GM21576 (cell line): Measurements from ENCODE around the gene ANKMY1.
"Not testable (repeated sequence)": the region's sequence is repeated elsewhere in the genome, so short reads cannot be mapped to it uniquely, and the experiment has no call there.

Experiments used
- ATAC-seq: cut with Tn5 transposase; IDR thresholded peaks from one replicate; pipeline ENCODE4 v1.9.1; 2021; ENCODE audit warnings: mild to moderate bottlenecking, moderate library complexity; ENCODE audit not compliant: unreplicated experiment

ANKMY1 gene

DNA sequence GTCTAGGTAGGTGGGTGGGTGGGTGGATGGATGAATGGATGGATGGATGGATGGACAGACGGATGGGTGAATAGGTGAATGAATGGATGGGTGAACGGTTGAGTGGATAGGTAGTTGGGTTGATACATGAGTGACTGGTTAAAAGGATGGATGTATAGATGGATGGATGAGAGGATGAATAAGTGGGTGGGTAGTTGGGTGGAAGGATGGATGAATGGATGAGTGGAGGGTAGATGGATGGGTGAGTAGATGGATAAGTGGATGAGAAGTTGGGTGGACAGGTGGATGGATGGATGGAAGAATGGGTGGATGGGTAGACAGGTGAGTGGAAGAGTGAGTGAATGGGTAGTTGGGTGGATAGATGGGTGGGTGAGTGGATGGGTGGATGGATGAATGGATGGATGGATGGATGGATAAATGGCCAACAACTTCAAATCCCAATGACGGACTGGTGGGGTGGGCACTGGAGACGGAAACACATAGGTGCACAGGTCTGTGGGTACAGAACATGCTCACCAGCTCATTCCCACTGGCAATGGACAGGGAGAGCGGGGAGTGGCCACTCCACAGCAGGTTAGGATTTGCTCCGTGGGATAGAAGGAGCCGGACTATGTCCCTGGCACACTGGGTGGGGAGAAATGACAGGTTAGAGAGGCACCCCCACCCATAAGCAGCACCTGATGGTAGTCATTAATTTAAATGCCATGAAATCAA is 48.8 kb downstream of the ANKMY1 start:
- ATAC-seq: no peak

GRCh38 chr2:240507778-240508251 is 50.0 kb downstream of the ANKMY1 start:
- ATAC-seq: no peak

- ATAC-seq: no peak
Measured at GRCh38 chr2:240507060-240507777, 50.6 kb downstream of the ANKMY1 start.

DNA sequence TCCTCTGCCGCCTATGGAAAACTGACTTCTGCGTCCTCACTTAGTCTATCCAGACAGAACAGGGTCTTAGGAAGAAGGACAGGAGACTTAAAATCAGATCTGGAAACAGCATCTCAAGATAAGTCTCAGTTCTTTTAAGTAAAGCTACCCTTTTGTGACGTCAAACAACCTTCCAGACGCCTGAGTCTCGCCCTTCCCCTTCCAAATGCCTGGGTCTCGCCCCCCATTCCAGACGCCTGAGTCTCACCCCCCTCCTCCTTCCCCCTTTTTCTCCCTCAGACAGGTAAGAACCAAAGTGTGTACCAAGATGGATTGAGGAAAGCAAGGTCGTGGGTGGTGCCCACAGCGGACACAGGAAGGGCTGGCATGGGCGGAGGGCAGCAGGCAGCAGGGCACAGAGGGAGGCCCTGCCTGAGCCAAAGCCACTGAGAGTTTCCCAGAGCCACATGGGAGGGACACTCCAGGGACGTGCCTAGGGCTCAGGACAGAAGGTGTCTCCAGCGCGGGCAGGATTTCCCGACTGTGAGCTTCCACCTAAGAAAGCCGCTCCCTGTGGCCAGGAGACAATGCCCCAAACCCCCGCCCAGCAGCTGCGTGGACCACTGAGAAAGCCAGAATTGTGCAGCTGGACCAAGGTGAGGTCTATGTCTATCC is 51.3 kb downstream of the ANKMY1 start:
- ATAC-seq: no peak

DNA sequence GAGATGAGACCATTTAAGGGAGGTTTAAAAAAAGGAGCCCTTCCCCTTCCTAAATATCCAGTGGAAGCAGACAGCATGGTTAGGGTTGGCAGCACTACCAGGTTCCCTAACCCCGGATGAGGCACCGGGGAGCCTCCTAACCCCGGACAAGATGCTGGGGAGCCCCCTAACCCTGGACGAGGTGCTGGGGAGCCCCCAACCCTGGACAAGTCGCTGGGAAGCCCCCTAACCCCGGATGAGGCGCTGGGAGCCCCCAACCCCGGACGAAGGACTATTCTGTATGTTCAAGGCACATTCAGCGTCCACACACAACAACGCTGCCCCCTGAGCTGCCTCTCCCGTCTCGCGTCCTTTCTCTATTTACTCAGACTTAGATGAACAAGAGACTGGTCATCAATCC is 51.9 kb downstream of the ANKMY1 start:
- no peak for ATAC-seq

DNA sequence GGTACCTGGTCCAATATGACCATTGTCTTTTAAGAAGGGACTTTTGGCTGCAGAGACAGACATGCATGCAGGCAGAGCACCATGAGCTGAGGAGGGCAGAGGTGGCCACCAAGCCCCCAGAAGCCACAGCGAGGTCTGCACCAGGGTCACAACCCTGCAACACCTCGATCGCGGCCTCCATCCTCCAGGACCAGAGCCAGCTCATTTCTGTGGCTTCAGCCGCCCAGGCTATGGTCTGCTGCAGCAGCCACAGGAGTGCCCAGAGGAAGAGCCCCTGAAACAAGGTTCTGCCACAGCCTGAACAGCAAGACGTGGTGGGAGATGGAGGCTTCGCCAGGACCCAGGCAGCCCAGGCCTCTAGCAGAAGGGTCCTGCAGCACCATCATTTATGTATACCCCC is 53.9 kb downstream of the ANKMY1 start:
- ATAC-seq: no peak

- ATAC-seq: no peak
Measured at GRCh38 chr2:240503375-240503774, 54.4 kb downstream of the ANKMY1 start.

DNA sequence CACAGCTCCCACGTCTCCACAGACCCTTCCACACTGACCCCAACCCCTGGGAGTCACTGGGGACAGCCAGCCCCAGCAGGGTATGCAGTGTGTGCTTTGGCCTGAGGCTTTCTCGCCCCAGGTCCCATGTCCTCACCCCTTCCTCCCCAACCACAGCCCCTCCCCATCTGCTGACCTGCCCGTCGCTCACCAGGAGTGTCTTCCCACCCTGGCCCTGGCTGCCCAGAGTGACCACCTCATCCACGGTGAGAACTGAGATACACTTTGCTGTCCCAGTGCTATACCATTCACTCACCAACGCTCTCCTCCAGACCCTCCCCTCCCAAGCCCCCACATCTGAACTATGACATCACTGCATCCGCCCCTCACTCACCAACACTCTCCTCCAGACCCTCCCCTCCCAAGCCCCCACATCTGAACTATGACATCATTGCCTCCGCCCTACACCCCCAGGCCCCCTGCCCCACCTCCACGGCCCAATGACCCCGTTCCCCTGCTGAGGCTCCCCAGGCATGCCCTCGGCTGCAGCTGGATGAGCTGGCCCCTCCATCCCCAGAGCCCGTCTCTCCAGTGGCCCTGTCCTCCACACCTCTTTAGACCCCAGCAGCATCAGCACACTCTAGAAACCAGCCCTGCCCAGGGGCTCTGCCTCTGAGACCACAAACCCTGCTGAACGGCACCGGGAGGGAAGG is 55.2 kb downstream of the ANKMY1 start:
- no peak for ATAC-seq

DNA sequence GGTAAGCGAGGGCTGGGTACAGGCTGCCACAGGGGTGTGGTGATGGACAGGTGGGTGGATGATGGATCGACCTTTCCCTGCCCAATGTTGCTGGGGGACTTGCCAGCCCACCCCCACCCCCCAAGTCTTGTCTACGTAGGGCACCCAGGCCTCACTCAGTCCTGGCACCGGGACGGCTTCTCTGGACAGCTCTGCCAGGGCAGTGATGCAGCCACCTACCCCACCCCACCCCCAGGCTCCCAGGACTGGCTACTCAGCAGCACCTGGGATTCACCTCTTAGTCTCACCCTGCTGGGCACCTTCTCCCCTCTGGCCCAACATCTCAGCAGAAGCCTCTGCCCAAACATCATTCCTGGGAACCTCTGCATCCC is 55.7 kb downstream of the ANKMY1 start:
- no peak for ATAC-seq

DNA sequence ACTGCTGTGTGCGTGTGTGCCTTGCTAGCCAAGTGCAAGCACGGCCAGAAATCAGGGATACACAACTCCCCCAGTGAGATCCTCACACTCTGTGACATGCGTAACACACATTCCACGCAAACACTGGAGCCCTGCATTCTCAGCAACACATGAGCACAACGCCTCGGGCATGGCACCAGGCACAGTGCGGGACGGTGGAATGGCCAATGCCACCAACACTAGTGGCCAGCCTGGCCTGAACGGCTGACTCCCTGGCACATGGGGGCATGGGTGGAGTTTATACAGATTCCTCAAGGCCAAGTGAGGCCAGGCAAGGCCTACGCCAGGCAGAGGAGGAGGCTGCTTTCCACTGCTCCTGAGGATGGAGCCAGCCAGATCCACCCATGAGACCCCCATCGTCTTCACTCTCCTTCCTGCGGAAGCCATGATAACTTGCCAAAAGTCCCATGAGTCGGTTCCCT is 56.2 kb downstream of the ANKMY1 start:
- no peak for ATAC-seq

DNA sequence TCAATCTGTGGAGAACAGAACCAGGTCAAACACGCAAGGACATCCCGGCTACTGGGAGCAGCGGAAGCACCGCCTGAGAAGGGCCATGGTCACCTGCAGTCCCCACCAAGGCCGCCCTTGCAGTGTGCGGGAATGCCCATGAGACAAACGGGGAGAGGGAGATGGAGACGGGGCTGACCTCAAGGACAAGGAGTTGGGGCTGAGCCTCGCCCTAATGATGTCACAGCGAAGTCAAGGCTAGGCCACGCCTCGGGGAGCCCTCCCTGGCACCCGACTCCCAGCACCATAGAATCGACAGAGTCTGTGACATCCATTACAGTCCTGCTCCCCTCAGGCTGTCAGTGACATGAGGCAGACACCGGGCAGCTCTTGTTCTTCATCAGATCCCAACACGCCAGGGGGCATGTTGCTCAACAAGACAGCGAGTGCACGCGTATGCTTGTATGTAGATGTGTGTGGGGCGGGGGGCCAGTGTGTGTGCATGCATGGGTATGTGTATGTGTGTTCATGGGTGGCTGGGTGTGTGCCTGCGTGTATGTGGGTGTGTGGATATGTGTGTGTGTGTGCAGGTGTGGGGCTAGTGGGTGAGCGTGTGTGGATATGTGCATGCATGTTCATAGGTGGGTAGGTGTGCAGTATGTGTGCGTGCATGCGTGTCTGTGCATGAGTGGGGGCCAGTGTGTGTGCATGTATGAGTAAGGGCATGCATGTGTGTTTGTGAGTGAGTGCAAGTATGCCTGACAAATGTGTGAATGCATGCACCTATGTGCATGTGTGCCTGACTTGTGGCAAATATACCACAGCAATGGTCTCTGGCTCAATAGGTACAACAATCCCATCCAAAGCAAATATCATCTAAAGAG is 57.0 kb downstream of the ANKMY1 start:
- ATAC-seq: no peak

DNA sequence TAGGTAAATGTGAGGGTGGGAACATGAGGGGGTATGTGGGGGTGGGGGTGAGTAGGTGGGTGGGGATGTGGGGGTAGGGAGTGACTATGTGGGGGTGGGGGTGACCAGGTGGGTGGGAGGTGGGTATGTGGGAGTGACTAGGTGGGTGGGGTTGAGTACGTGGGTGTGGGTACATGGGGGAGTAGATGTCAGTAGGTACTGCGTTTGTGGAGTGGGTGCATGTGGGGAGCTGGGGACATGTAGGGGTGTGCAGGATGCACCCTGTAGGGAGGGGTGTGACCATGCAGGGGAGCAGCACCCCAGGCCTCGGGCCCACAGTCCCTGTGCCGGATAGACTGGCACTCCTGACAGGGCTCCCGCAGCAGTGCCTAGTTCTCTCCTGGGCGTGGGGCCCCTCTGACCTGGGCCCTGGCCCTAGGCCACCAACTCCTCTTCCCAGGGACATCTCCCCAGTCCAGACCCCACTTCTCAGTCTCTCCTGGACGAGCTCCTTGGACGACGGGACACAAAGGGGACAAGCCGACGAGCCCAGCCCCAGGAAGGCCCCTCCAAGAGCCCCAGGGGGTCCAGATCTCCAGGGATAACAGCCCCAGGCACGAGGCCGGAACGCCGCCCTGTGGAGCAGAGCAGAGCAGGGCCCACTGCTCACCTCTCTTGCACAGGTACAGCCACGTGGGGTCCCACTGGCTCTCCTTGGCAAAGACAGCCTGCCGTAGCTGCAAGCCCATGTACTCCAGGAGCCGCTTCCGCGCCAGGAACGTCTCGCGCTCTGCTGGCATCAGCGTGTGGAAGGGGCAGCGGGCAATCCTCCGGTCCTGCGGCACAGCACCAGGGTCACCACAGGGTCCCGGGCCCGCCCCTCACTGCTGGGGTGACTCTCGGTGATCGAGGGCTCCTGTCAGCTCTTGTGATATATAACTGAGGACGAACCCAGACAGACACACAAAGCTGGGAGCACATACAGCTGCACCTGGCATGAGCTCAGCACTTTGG is 58.2 kb downstream of the ANKMY1 start:
- no peak for ATAC-seq

DNA sequence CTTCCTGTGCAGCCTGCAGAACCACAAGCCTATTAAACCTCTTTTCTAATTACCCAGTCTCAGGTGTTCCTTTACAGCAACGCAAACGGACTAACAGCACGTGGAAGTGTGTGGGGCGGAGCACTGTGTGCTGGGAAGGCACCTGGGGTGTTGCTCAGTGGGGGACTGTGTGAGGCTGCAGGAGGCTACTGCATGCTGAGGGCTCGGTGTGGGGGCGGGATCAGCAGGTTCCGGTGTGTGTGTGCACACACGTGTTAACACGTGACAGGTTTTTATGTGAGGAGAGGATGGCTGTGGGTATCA is 58.9 kb downstream of the ANKMY1 start:
- no peak for ATAC-seq

- no peak for ATAC-seq
Measured at GRCh38 chr2:240498171-240498957, 59.4 kb downstream of the ANKMY1 start.

GRCh38 chr2:240497082-240497481 is 60.7 kb downstream of the ANKMY1 start:
- ATAC-seq: not testable (repeated sequence)

DNA sequence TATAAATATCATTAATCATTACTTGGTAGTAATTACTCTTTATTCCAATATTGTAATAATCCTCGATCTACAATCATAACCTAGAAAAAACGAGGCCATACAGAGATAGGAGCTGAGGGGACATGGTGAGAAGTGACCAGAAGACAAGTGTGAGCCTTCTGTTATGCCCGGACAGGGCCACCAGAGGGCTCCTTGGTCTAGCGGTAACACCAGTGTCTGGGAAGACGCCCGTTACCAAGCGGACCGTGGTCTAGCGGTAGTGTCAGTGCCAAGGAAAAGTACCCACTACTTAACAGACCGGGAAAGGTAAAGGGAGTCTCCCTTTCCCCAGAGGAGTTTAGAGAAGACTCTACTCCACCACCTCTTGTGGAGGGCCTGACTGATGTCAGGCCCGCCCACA is 62.8 kb downstream of the ANKMY1 start:
- not testable (repeated sequence) for ATAC-seq

DNA sequence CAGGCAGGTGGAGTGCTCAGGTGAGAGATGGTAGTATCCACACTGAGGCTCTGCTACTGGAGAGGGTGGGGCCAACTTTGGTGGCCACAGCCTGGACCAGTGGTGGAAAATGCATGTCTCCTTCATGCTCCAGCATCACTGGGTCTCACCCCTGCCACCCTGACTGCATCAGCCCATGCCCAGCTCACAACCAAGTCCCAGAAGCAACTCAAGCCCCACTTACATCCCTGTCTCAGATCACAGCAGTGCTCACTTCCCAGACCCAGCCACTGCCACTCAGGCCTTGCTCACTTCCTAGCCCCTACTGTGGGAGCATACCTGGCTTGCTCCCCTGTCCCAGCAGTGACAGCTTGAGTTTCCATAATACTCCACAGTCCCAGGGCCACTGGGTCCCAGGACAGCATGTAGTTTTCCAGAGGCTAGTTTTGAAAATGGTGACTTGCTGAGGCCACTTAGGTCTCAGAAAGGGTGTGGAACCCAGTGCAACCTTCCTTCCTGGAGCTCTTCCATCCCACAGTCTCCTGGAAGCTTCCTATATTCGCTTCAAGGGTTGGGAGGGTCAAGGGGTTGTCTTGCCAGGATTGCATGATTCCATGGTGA is 63.5 kb downstream of the ANKMY1 start:
- no peak for ATAC-seq

GRCh38 chr2:240491483-240491882 is 66.3 kb downstream of the ANKMY1 start:
- ATAC-seq: no peak
